DOHH2 (cell line): Measurements from ENCODE around the gene EPHA2.

Experiments
- H3F3A ChIP-seq: fragments of 200-600 bp; sonication (generic), shearing (Covaris generic); 2 replicates; pipeline ENCODE4 v1.6.0; 2016; ENCODE audit warnings: antibody characterized with exemption, mild to moderate bottlenecking; ENCODE audit not compliant: control insufficient read depth, insufficient read depth
- H3K27ac ChIP-seq: fragments of 200-600 bp; sonication (generic); 2 replicates; pipeline ENCODE4 v1.5.1; 2014; ENCODE audit warnings: low read depth, mild to moderate bottlenecking, low read length, moderate library complexity
- H3K27me3 ChIP-seq: fragments of 200-600 bp; sonication (generic); 2 replicates; pipeline ENCODE4 v1.6.1; 2014; ENCODE audit warnings: mild to moderate bottlenecking, low read length, mixed read lengths; ENCODE audit not compliant: control insufficient read depth
- H3K36me3 ChIP-seq: fragments of 200-600 bp; sonication (generic); 2 replicates; pipeline ENCODE4 v1.6.1; 2014; ENCODE audit warnings: mild to moderate bottlenecking, low read length, moderate library complexity, mixed read lengths; ENCODE audit not compliant: control insufficient read depth
- H3K4me1 ChIP-seq: fragments of 200-600 bp; sonication (generic); 2 replicates; pipeline ENCODE4 v1.6.1; 2014; ENCODE audit warnings: mild to moderate bottlenecking, low read length, mixed read lengths; ENCODE audit not compliant: control insufficient read depth
- H3K4me2 ChIP-seq: fragments of 200-600 bp; sonication (generic); 2 replicates; pipeline ENCODE4 v1.6.0; 2014; ENCODE audit warnings: mild to moderate bottlenecking, low read length, moderate library complexity
- H3K4me3 ChIP-seq: fragments of 200-600 bp; sonication (generic); 2 replicates; pipeline ENCODE4 v1.5.1; 2014; ENCODE audit warnings: mild to moderate bottlenecking, low read length, mixed read lengths
- H3K79me2 ChIP-seq: fragments of 200-600 bp; sonication (generic); 2 replicates; pipeline ENCODE4 v1.6.1; 2014; ENCODE audit warnings: mild to moderate bottlenecking, low read length, mixed read lengths; ENCODE audit not compliant: control insufficient read depth
- H3K9me2 ChIP-seq: fragments of 200-600 bp; sonication (generic); replicated peaks from 2 replicates; pipeline ENCODE4 v1.6.1; 2014; ENCODE audit warnings: mild to moderate bottlenecking, low read length, mixed read lengths; ENCODE audit not compliant: control insufficient read depth
- H3K9me3 ChIP-seq: fragments of 200-600 bp; sonication (generic); 2 replicates; pipeline ENCODE4 v1.6.1; 2014; ENCODE audit warnings: antibody characterized with exemption, low read length, mixed read lengths; ENCODE audit not compliant: control insufficient read depth, insufficient read depth
- H4K20me1 ChIP-seq: fragments of 200-600 bp; sonication (generic); 2 replicates; pipeline ENCODE4 v1.6.0; 2014; ENCODE audit warnings: low read depth, mild to moderate bottlenecking, antibody characterized with exemption, low read length, moderate library complexity; ENCODE audit not compliant: control insufficient read depth, insufficient read depth
- CTCF ChIP-seq: fragments of 200-600 bp; sonication (generic); IDR thresholded peaks from one replicate; pipeline ENCODE4 v1.5.1; 2014; ENCODE audit warnings: antibody characterized with exemption, mild to moderate bottlenecking, low read depth, low read length; ENCODE audit not compliant: poor library complexity, severe bottlenecking
- EZH2phosphoT487 ChIP-seq: fragments of 200-600 bp; sonication (generic); IDR thresholded peaks from 2 replicates; pipeline ENCODE4 v1.6.1; 2017; ENCODE audit warnings: borderline replicate concordance, mild to moderate bottlenecking, antibody characterized with exemption, low read length, moderate library complexity, mixed read lengths

The EPHA2 gene

GRCh38 chr1:16134066-16134801 lies 21.6 kb downstream of the EPHA2 start:
- Histone ChIP-seq H3K4me3 (no peak overlapping the region), H3K79me2 (no peaks in the 10 kb centered on the region), H3K4me1 (no peaks in the 10 kb centered on the region), H4K20me1 (no peaks in the 10 kb centered on the region), H3K4me2 (no peak overlapping the region), H3F3A (no peaks in the 10 kb centered on the region), H3K36me3 (no peaks in the 10 kb centered on the region), H3K9me3 (no peaks in the 10 kb centered on the region), H3K27ac (no peak overlapping the region), H3K9me2 (no peaks in the 10 kb centered on the region), H3K27me3 (no peaks in the 10 kb centered on the region)
- no peak for TF ChIP-seq CTCF
- no peak for TF ChIP-seq EZH2phosphoT487

GRCh38 chr1:16133007-16133961 lies 22.6 kb downstream of the EPHA2 start:
- Histone ChIP-seq H3F3A (no peaks in the 10 kb centered on the region), H3K9me3 (no peaks in the 10 kb centered on the region), H3K36me3 (no peaks in the 10 kb centered on the region), H3K9me2 (no peaks in the 10 kb centered on the region), H3K27me3 (no peaks in the 10 kb centered on the region), H3K4me2 (no peak overlapping the region), H3K27ac (no peak overlapping the region), H3K4me3 (no peak overlapping the region), H3K79me2 (no peaks in the 10 kb centered on the region), H3K4me1 (no peaks in the 10 kb centered on the region), H4K20me1 (no peaks in the 10 kb centered on the region)
- TF ChIP-seq EZH2phosphoT487: no peak
- TF ChIP-seq CTCF: no peak

GRCh38 chr1:16132325-16132785 lies 23.5 kb downstream of the EPHA2 start:
- Histone ChIP-seq H3K4me2 (no peak overlapping the region), H3K9me3 (no peaks in the 10 kb centered on the region), H3K79me2 (no peaks in the 10 kb centered on the region), H3K36me3 (no peaks in the 10 kb centered on the region), H3K27me3 (no peaks in the 10 kb centered on the region), H4K20me1 (no peaks in the 10 kb centered on the region), H3F3A (no peaks in the 10 kb centered on the region), H3K27ac (no peak overlapping the region), H3K4me3 (no peak overlapping the region), H3K9me2 (no peaks in the 10 kb centered on the region), H3K4me1 (no peaks in the 10 kb centered on the region)
- TF ChIP-seq EZH2phosphoT487: no peak
- no peak for TF ChIP-seq CTCF
